Osteocyte (in vitro differentiated cells): ENCODE data around the gene RPS6KC1. TPM values are rescaled to one million over a fixed set of nuclear protein-coding genes. Genes with fewer than 3 reads are reported as not detected.
"Not testable (repeated sequence)": the region's sequence is repeated elsewhere in the genome, so short reads cannot be mapped to it uniquely, and the experiment has no call there.

Experiments
- DNase-seq: peaks from one replicate; pipeline ENCODE4 v3.0.0; 2021; ENCODE audit warnings: mixed read lengths; ENCODE audit not compliant: unreplicated experiment; ENCODE audit errors: extremely low spot score
- H3K27ac Mint-ChIP-seq: one replicate; pipeline ENCODE4 v1.8.0; 2021; ENCODE audit warnings: mild to moderate bottlenecking, mixed read lengths; ENCODE audit not compliant: unreplicated experiment
- H3K27me3 Mint-ChIP-seq: one replicate; pipeline ENCODE4 v1.8.0; 2021; ENCODE audit warnings: mixed read lengths; ENCODE audit not compliant: unreplicated experiment
- H3K36me3 Mint-ChIP-seq: one replicate; pipeline ENCODE4 v1.8.0; 2021; ENCODE audit warnings: mixed read lengths; ENCODE audit not compliant: unreplicated experiment
- H3K4me1 Mint-ChIP-seq: one replicate; pipeline ENCODE4 v1.8.0; 2021; ENCODE audit warnings: mixed read lengths; ENCODE audit not compliant: unreplicated experiment
- H3K4me3 Mint-ChIP-seq: one replicate; pipeline ENCODE4 v1.8.0; 2021; ENCODE audit warnings: mild to moderate bottlenecking, moderate library complexity, mixed read lengths; ENCODE audit not compliant: unreplicated experiment
- H3K9me3 Mint-ChIP-seq: one replicate; pipeline ENCODE4 v1.8.0; 2021; ENCODE audit warnings: mixed read lengths; ENCODE audit not compliant: unreplicated experiment
- CTCF ChIP-seq: fragments of 200-600 bp; sonication (generic); IDR thresholded peaks from 2 replicates; pipeline ENCODE4 v1.5.0; 2021; ENCODE audit warnings: antibody characterized with exemption, mild to moderate bottlenecking, moderate library complexity
- total RNA-seq: library from RNA; stranded (reverse); gene quantifications from 2 replicates; pipeline ENCODE4 v1.2.1, GENCODE V29; 2021

The RPS6KC1 gene
- total RNA-seq, 1 donor from 2014 or later: 19.6 TPM

- H3K4me3 Mint-ChIP-seq: no peak overlapping the region
- peaks cover 3% of the 10 kb centered on the region for H3K4me1 Mint-ChIP-seq
- no peak for TF ChIP-seq CTCF
- no peak overlapping the region for H3K27ac Mint-ChIP-seq
- peaks cover 3% of the 10 kb centered on the region for H3K36me3 Mint-ChIP-seq
- no peaks in the 10 kb centered on the region for H3K27me3 Mint-ChIP-seq
- no peaks in the 10 kb centered on the region for H3K9me3 Mint-ChIP-seq
- no peak for DNase-seq
These were observed 55.3 kb downstream of the RPS6KC1 start for GRCh38 chr1:213106298-213106697.

GRCh38 chr1:213107613-213108012 is 56.6 kb downstream of the RPS6KC1 start:
- Mint-ChIP-seq H3K27ac (no peak overlapping the region), H3K4me1 (peaks cover 3% of the 10 kb centered on the region), H3K27me3 (no peaks in the 10 kb centered on the region), H3K9me3 (no peaks in the 10 kb centered on the region), H3K4me3 (no peak overlapping the region), H3K36me3 (peaks cover 3% of the 10 kb centered on the region)
- TF ChIP-seq CTCF: no peak
- DNase-seq: no peak

DNA sequence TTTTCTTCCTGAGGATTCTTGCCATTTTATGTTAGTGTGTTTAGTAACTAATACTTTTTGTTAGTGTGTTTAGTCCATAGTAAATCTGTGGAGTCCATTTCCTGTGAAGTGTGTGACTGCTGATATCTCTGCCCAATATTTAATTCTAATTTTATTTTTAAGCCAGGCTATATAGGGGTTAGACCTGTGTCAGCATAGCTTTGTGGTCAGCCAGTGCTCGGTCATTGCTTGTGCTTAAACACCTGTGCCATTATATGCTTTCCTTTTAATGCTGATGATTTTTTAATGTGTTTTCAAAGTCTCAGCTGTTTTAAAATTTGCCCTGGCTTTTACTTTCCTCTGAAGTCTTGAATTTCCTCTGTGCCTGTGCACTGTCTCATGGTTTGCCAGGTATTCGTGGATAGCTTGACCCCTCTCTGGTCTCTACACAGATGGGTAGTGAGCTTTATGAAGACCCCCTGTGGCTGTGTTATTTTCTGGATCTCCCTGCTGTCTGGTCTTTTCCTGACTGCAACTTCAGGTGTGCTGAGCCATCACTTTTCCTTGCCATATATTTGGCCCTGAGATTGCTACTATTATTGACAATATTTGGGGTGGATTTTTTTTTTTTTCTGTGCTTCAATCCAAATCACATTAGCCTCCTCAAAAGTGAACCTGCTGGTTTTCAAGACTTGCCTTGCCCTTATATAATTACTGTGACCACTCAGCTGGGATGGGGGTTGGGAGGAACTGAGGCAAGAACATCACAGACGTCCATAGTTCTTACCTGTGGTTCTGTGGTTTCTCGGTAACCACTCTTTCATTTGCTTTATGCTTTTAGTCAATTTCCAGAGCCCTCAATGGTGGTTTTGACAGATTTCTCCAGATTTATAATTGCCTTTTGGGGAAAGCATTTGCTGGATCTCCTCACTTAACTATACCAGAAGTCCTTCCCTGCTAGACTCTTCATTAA is 59.6 kb downstream of the RPS6KC1 start:
- DNase-seq: no peak
- peaks cover 3% of the 10 kb centered on the region for H3K36me3 Mint-ChIP-seq
- H3K4me3 Mint-ChIP-seq: no peak overlapping the region
- H3K27me3 Mint-ChIP-seq: no peaks in the 10 kb centered on the region
- H3K9me3 Mint-ChIP-seq: no peaks in the 10 kb centered on the region
- no peak overlapping the region for H3K27ac Mint-ChIP-seq
- peaks cover 3% of the 10 kb centered on the region for H3K4me1 Mint-ChIP-seq
- TF ChIP-seq CTCF: no peak

DNA sequence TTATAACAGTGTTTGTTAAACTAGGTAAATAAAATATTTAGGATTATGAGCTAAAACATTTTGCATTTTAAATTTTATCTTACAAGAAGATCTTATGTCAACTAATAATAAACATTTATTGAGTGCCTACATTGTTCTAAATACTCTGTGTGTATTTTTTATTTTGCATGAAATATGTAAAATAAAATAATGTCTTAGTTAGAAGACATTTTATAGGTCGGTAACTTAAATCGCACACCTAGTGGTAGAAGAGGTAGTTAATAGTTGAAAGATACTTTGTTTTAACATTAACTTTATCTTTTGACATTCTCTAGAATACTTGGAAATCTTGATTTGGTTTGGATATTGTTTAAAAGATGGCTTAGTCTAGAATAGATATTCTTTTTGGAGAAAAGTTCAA is 60.5 kb downstream of the RPS6KC1 start:
- peaks cover 3% of the 10 kb centered on the region for H3K4me1 Mint-ChIP-seq
- no peak for DNase-seq
- no peak overlapping the region for H3K4me3 Mint-ChIP-seq
- H3K27me3 Mint-ChIP-seq: no peaks in the 10 kb centered on the region
- no peak for TF ChIP-seq CTCF
- no peak overlapping the region for H3K27ac Mint-ChIP-seq
- no peaks in the 10 kb centered on the region for H3K9me3 Mint-ChIP-seq
- H3K36me3 Mint-ChIP-seq: peaks cover 3% of the 10 kb centered on the region

GRCh38 chr1:213112723-213113122 is 61.7 kb downstream of the RPS6KC1 start:
- not testable (repeated sequence) for DNase-seq, H3K36me3 Mint-ChIP-seq, H3K4me1 Mint-ChIP-seq, H3K27me3 Mint-ChIP-seq, H3K27ac Mint-ChIP-seq, H3K9me3 Mint-ChIP-seq, H3K4me3 Mint-ChIP-seq

- H3K27me3 Mint-ChIP-seq, H3K27ac Mint-ChIP-seq, H3K36me3 Mint-ChIP-seq, H3K4me3 Mint-ChIP-seq, H3K9me3 Mint-ChIP-seq, DNase-seq: not testable (repeated sequence)
- H3K4me1 Mint-ChIP-seq: peaks cover 24% of the 10 kb centered on the region
These were observed 66.7 kb downstream of the RPS6KC1 start for GRCh38 chr1:213117699-213118180.
